ENCODE results near the gene COL15A1.

GRCh38 chr9:99034149-99034548, 90.4 kb downstream of the COL15A1 start:
- no peak for TF ChIP-seq CTCF (IDR thresholded peaks at IDR 0.05; ENCODE audit: insufficient read depth, low read length)
- TF ChIP-seq, protein P1, sequence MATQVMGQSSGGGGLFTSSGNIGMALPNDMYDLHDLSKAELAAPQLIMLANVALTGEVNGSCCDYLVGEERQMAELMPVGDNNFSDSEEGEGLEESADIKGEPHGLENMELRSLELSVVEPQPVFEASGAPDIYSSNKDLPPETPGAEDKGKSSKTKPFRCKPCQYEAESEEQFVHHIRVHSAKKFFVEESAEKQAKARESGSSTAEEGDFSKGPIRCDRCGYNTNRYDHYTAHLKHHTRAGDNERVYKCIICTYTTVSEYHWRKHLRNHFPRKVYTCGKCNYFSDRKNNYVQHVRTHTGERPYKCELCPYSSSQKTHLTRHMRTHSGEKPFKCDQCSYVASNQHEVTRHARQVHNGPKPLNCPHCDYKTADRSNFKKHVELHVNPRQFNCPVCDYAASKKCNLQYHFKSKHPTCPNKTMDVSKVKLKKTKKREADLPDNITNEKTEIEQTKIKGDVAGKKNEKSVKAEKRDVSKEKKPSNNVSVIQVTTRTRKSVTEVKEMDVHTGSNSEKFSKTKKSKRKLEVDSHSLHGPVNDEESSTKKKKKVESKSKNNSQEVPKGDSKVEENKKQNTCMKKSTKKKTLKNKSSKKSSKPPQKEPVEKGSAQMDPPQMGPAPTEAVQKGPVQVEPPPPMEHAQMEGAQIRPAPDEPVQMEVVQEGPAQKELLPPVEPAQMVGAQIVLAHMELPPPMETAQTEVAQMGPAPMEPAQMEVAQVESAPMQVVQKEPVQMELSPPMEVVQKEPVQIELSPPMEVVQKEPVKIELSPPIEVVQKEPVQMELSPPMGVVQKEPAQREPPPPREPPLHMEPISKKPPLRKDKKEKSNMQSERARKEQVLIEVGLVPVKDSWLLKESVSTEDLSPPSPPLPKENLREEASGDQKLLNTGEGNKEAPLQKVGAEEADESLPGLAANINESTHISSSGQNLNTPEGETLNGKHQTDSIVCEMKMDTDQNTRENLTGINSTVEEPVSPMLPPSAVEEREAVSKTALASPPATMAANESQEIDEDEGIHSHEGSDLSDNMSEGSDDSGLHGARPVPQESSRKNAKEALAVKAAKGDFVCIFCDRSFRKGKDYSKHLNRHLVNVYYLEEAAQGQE (IDR thresholded peaks at IDR 0.05; ENCODE audit: insufficient replicate concordance, low read depth): no peak
- TF ChIP-seq POLR2AphosphoS5 (IDR thresholded peaks at IDR 0.05; ENCODE audit: low read depth): no peak
- TF ChIP-seq SPI1 (IDR thresholded peaks at IDR 0.05; ENCODE audit: borderline replicate concordance, low read depth): no peak
